ENCODE data around the gene METTL25.

GRCh38 chr12:82438356-82438755, 80.0 kb downstream of the METTL25 start:
- TF ChIP-seq CTCF (conservative IDR thresholded peaks at IDR 0.05; ENCODE audit: low read depth, low read length) (no peak), EZH2 (IDR thresholded peaks at IDR 0.05; ENCODE audit: low read length, unreplicated experiment) (no peak)
